Suprapubic skin (tissue), 3 donors: Measurements from ENCODE around the gene PLEKHB2.

Experiments used
- CTCF ChIP-seq, 2 donors: fragments of 200-600 bp in 1 of 2; fragments of 450-650 bp in 1 of 2; sonication (generic) in 1 of 2; IDR thresholded peaks; one replicate each; pipeline ENCODE4 v1.5.1; 2016 to 2019; ENCODE audit warnings: antibody characterized with exemption in 2 of 2, mild to moderate bottlenecking in 1 of 2, moderate library complexity in 1 of 2
- POLR2A ChIP-seq, 2 donors: fragments of 450-650 bp; IDR thresholded peaks; one replicate each; pipeline ENCODE4 v1.6.1; 2017; ENCODE audit warnings: antibody characterized with exemption in 2 of 2, mild to moderate bottlenecking in 2 of 2, moderate library complexity in 2 of 2

GRCh38 chr2:131152074-131152473 lies 46.9 kb downstream of the PLEKHB2 start:
- no peak for TF ChIP-seq CTCF (IDR thresholded peaks at IDR 0.05)
- TF ChIP-seq POLR2A (IDR thresholded peaks at IDR 0.05), result no peak
